HEK293 (cell line): ENCODE results near the gene NMNAT3.

Experiments used
- CTCF ChIP-seq: fragments of 450-650 bp; formaldehyde crosslinking; IDR thresholded peaks from 2 replicates; pipeline ENCODE4 v1.5.1; 2016; ENCODE audit warnings: missing biosample characterization, missing genetic modification characterization
- HOXD13 ChIP-seq: sonication (generic); formaldehyde crosslinking; IDR thresholded peaks from 2 replicates; pipeline ENCODE4 v1.8.0; 2022; ENCODE audit warnings: missing genetic modification reagents, borderline replicate concordance
- KLF7 ChIP-seq: fragments of 450-650 bp; formaldehyde crosslinking; IDR thresholded peaks from 2 replicates; pipeline ENCODE4 v1.5.1; 2016; ENCODE audit warnings: missing biosample characterization, missing genetic modification characterization, borderline replicate concordance
- SALL2 ChIP-seq: fragments of 450-650 bp; formaldehyde crosslinking; IDR thresholded peaks from 2 replicates; pipeline ENCODE4 v1.5.0; 2017; ENCODE audit warnings: missing biosample characterization, mild to moderate bottlenecking, missing genetic modification characterization, borderline replicate concordance
- ZNF423 ChIP-seq: fragments of 450-650 bp; formaldehyde crosslinking; IDR thresholded peaks from 2 replicates; pipeline ENCODE4 v1.5.1; 2016; ENCODE audit warnings: missing biosample characterization, missing genetic modification characterization
- ZNF521 ChIP-seq: fragments of 450-650 bp; formaldehyde crosslinking; IDR thresholded peaks from 2 replicates; pipeline ENCODE4 v1.5.1; 2017; ENCODE audit warnings: missing biosample characterization, mild to moderate bottlenecking, missing genetic modification characterization
- ZNF704 ChIP-seq: fragments of 450-650 bp; formaldehyde crosslinking; IDR thresholded peaks from 2 replicates; pipeline ENCODE4 v1.5.1; 2016; ENCODE audit warnings: missing biosample characterization, missing genetic modification characterization
- TF ChIP-seq, protein P1 (sequence below): fragments of 450-650 bp; formaldehyde crosslinking; IDR thresholded peaks from 2 replicates; pipeline ENCODE4 v1.5.1; 2016; ENCODE audit warnings: missing biosample characterization, missing genetic modification characterization

- TF ChIP-seq HOXD13 (CRISPR knock-in tag) (no peak), ZNF521 (tag by site-specific recombination) (no peak), CTCF (tag by site-specific recombination) (no peak), SALL2 (tag by site-specific recombination) (no peak), KLF7 (no peak), ZNF423 (tag by site-specific recombination) (no peak), ZNF704 (no peak)
- TF ChIP-seq, protein P1, sequence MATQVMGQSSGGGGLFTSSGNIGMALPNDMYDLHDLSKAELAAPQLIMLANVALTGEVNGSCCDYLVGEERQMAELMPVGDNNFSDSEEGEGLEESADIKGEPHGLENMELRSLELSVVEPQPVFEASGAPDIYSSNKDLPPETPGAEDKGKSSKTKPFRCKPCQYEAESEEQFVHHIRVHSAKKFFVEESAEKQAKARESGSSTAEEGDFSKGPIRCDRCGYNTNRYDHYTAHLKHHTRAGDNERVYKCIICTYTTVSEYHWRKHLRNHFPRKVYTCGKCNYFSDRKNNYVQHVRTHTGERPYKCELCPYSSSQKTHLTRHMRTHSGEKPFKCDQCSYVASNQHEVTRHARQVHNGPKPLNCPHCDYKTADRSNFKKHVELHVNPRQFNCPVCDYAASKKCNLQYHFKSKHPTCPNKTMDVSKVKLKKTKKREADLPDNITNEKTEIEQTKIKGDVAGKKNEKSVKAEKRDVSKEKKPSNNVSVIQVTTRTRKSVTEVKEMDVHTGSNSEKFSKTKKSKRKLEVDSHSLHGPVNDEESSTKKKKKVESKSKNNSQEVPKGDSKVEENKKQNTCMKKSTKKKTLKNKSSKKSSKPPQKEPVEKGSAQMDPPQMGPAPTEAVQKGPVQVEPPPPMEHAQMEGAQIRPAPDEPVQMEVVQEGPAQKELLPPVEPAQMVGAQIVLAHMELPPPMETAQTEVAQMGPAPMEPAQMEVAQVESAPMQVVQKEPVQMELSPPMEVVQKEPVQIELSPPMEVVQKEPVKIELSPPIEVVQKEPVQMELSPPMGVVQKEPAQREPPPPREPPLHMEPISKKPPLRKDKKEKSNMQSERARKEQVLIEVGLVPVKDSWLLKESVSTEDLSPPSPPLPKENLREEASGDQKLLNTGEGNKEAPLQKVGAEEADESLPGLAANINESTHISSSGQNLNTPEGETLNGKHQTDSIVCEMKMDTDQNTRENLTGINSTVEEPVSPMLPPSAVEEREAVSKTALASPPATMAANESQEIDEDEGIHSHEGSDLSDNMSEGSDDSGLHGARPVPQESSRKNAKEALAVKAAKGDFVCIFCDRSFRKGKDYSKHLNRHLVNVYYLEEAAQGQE (tag by site-specific recombination) = no peak
Measured at GRCh38 chr3:139617672-139618268, 60.0 kb downstream of the NMNAT3 start.
